ENCODE results near the gene BLID. TPM values are rescaled to one million over a fixed set of nuclear protein-coding genes. Genes with fewer than 3 reads are reported as not detected.

The BLID gene
- total RNA-seq, 1 donor from 2014 or later, result not detected

- Mint-ChIP-seq H3K27ac (peak overlapping the region; percentile 28), H3K27me3 (ENCODE audit: insufficient read depth, low read depth) (no peaks in the 10 kb centered on the region), H3K36me3 (peaks cover 12% of the 10 kb centered on the region), H3K9me3 (no peaks in the 10 kb centered on the region), H3K4me3 (no peak overlapping the region), H3K4me1 (peaks cover 44% of the 10 kb centered on the region)
- no peaks in the 10 kb centered on the region for H3K9me3 ChIP-seq (ENCODE audit: low read depth)
- H4K20me1 ChIP-seq (ENCODE audit: low read depth), result no peaks in the 10 kb centered on the region
- H3K79me2 ChIP-seq (ENCODE audit: low read depth), result no peaks in the 10 kb centered on the region
- no peak overlapping the region for H2AFZ ChIP-seq (replicated peaks)
- peaks cover 38% of the 10 kb centered on the region for H3K4me1 ChIP-seq
- H3K4me2 ChIP-seq, result peak overlapping the region; percentile 89
- no peak overlapping the region for H3K27ac ChIP-seq
- H3K36me3 ChIP-seq, result no peaks in the 10 kb centered on the region
- TF ChIP-seq CTCF (IDR thresholded peaks at IDR 0.05) (no peak), EZH2phosphoT487 (IDR thresholded peaks at IDR 0.05) (no peak), EZH2 (IDR thresholded peaks at IDR 0.05) (no peak)
- peaks cover 10% of the 10 kb centered on the region for H3F3A ChIP-seq (ENCODE audit: low read depth)
- H3K4me3 ChIP-seq, result peak overlapping the region; percentile 49
- H3K27me3 ChIP-seq, result peaks cover 45% of the 10 kb centered on the region
- H3K9ac ChIP-seq, result no peak overlapping the region
- no peak for DNase-seq (ENCODE audit: low spot score)
Measured at GRCh38 chr11:122099374-122100036, 16.5 kb downstream of the BLID start.

- TF ChIP-seq EZH2 (IDR thresholded peaks at IDR 0.05), result no peak
- TF ChIP-seq EZH2phosphoT487 (IDR thresholded peaks at IDR 0.05), result no peak
- no peak for TF ChIP-seq CTCF (IDR thresholded peaks at IDR 0.05)
- H3K4me1 ChIP-seq, result peaks cover 38% of the 10 kb centered on the region
- Mint-ChIP-seq H3K27ac (peak overlapping the region; percentile 42), H3K4me3 (no peak overlapping the region), H3K36me3 (peaks cover 18% of the 10 kb centered on the region), H3K9me3 (peaks cover 2% of the 10 kb centered on the region), H3K4me1 (peaks cover 41% of the 10 kb centered on the region), H3K27me3 (ENCODE audit: insufficient read depth, low read depth) (no peaks in the 10 kb centered on the region)
- no peaks in the 10 kb centered on the region for H3K9me3 ChIP-seq (ENCODE audit: low read depth)
- no peak for DNase-seq (ENCODE audit: low spot score)
- peaks cover 45% of the 10 kb centered on the region for H3K27me3 ChIP-seq
- no peaks in the 10 kb centered on the region for H3K36me3 ChIP-seq
- H3K4me2 ChIP-seq, result no peak overlapping the region
- no peaks in the 10 kb centered on the region for H4K20me1 ChIP-seq (ENCODE audit: low read depth)
- peaks cover 10% of the 10 kb centered on the region for H3F3A ChIP-seq (ENCODE audit: low read depth)
- H2AFZ ChIP-seq (replicated peaks), result no peak overlapping the region
- H3K4me3 ChIP-seq, result no peak overlapping the region
- no peaks in the 10 kb centered on the region for H3K79me2 ChIP-seq (ENCODE audit: low read depth)
- no peak overlapping the region for H3K27ac ChIP-seq
- H3K9ac ChIP-seq, result no peak overlapping the region
Measured at GRCh38 chr11:122098261-122098980, 17.6 kb downstream of the BLID start.

- no peak overlapping the region for H3K27ac ChIP-seq
- DNase-seq (ENCODE audit: low spot score), result peak; percentile 16
- no peak overlapping the region for H3K9ac ChIP-seq
- peaks cover 6% of the 10 kb centered on the region for H3K9me3 Mint-ChIP-seq
- no peaks in the 10 kb centered on the region for H3K9me3 ChIP-seq (ENCODE audit: low read depth)
- H3K4me3 Mint-ChIP-seq, result no peak overlapping the region
- peaks cover 40% of the 10 kb centered on the region for H3K27me3 ChIP-seq
- H3K4me3 ChIP-seq, result no peak overlapping the region
- H3K27ac Mint-ChIP-seq, result peak overlapping the region; percentile 31
- no peaks in the 10 kb centered on the region for H4K20me1 ChIP-seq (ENCODE audit: low read depth)
- H3K4me1 ChIP-seq, result peaks cover 38% of the 10 kb centered on the region
- no peak overlapping the region for H2AFZ ChIP-seq (replicated peaks)
- H3K79me2 ChIP-seq (ENCODE audit: low read depth), result no peaks in the 10 kb centered on the region
- H3K27me3 Mint-ChIP-seq (ENCODE audit: insufficient read depth, low read depth), result no peaks in the 10 kb centered on the region
- peak overlapping the region; percentile 39 for H3K4me2 ChIP-seq
- H3K36me3 ChIP-seq, result no peaks in the 10 kb centered on the region
- no peak for TF ChIP-seq EZH2 (IDR thresholded peaks at IDR 0.05)
- no peak for TF ChIP-seq EZH2phosphoT487 (IDR thresholded peaks at IDR 0.05)
- no peak for TF ChIP-seq CTCF (IDR thresholded peaks at IDR 0.05)
- H3K4me1 Mint-ChIP-seq, result peaks cover 41% of the 10 kb centered on the region
- H3K36me3 Mint-ChIP-seq, result peaks cover 23% of the 10 kb centered on the region
- H3F3A ChIP-seq (ENCODE audit: low read depth), result peaks cover 10% of the 10 kb centered on the region
Measured at GRCh38 chr11:122097419-122098001, 18.5 kb downstream of the BLID start.
